ENCODE data around the gene FUS. TPM values are rescaled to one million over a fixed set of nuclear protein-coding genes. Genes with fewer than 3 reads are reported as not detected.

FUS gene
- total and polyA plus RNA-seq, 2 donors, result 36.5 to 478 TPM

DNA sequence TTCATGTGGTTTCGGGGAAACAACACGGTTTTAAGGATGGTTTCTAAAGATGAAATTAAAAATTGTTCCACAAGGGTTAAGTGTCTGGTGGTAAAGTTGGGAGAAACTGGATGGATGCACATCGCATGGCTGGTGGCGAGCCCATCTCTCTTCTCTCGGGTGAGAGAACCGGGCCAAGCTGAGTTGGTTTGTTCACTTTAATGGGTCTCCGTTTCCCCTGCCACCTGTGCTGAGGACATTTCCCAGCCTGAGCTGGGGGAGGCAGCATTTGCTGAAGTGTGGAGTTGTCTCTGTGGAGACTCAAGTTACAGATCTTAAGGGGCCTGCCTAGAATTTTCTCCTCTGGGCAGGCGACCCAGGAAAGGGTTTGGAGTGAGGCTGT is 7.9 kb downstream of the FUS start:
- DNase-seq (ENCODE audit: low read depth in 6 of 9, low spot score in 9 of 9), result no peak
- Histone ChIP-seq H3K9me3 (ENCODE audit: control insufficient read depth in 2 of 2, insufficient read depth in 1 of 2, low read length in 1 of 2) (no peaks in the 10 kb centered on the region), H3K4me1 (ENCODE audit: control insufficient read depth in 2 of 2, insufficient read depth in 2 of 2, low read length in 2 of 2) (peaks cover 8 to 24% of the 10 kb centered on the region in 2 donors), H3K27ac (ENCODE audit: low read depth in 1 of 2, low read length in 1 of 2) (no peak overlapping the region), H3K4me3 (ENCODE audit: low read length in 2 of 2) (no peak overlapping the region), H3K27me3 (ENCODE audit: control insufficient read depth in 2 of 2, insufficient read depth in 1 of 2, low read length in 1 of 2) (no peaks in the 10 kb centered on the region), H3K36me3 (ENCODE audit: control insufficient read depth in 2 of 2, insufficient read depth in 2 of 2, low read length in 1 of 2) (peaks cover 96 to 99% of the 10 kb centered on the region in 2 donors)
- WGBS, result 96% methylated on average over 8 of the region's 8 CpGs

GRCh38 chr16:31188450-31189411 is 8.8 kb downstream of the FUS start:
- Histone ChIP-seq H3K4me1 (ENCODE audit: control insufficient read depth in 2 of 2, insufficient read depth in 2 of 2, low read length in 2 of 2) (peaks cover 7 to 17% of the 10 kb centered on the region in 2 donors), H3K27ac (ENCODE audit: low read depth in 1 of 2, low read length in 1 of 2) (no peak overlapping the region), H3K4me3 (ENCODE audit: low read length in 2 of 2) (no peak overlapping the region), H3K27me3 (ENCODE audit: control insufficient read depth in 2 of 2, insufficient read depth in 1 of 2, low read length in 1 of 2) (no peaks in the 10 kb centered on the region), H3K9me3 (ENCODE audit: control insufficient read depth in 2 of 2, insufficient read depth in 1 of 2, low read length in 1 of 2) (no peaks in the 10 kb centered on the region), H3K36me3 (ENCODE audit: control insufficient read depth in 2 of 2, insufficient read depth in 2 of 2, low read length in 1 of 2) (peaks cover 96 to 99% of the 10 kb centered on the region in 2 donors)
- no peak for DNase-seq (ENCODE audit: low read depth in 6 of 9, low spot score in 9 of 9)
- WGBS, result 97% methylated on average over 3 of the region's 3 CpGs

- Histone ChIP-seq H3K27ac (ENCODE audit: low read depth in 1 of 2, low read length in 1 of 2) (no peak overlapping the region), H3K4me3 (ENCODE audit: low read length in 2 of 2) (no peak overlapping the region), H3K9me3 (ENCODE audit: control insufficient read depth in 2 of 2, insufficient read depth in 1 of 2, low read length in 1 of 2) (no peaks in the 10 kb centered on the region), H3K4me1 (ENCODE audit: control insufficient read depth in 2 of 2, insufficient read depth in 2 of 2, low read length in 2 of 2) (peaks cover 4 to 13% of the 10 kb centered on the region in 2 donors), H3K27me3 (ENCODE audit: control insufficient read depth in 2 of 2, insufficient read depth in 1 of 2, low read length in 1 of 2) (no peaks in the 10 kb centered on the region), H3K36me3 (ENCODE audit: control insufficient read depth in 2 of 2, insufficient read depth in 2 of 2, low read length in 1 of 2) (peaks cover 96 to 99% of the 10 kb centered on the region in 2 donors)
- no peak for DNase-seq (ENCODE audit: low read depth in 6 of 9, low spot score in 9 of 9)
- WGBS, result 98% methylated on average over 2 of the region's 2 CpGs
These were observed 9.5 kb downstream of the FUS start for GRCh38 chr16:31189412-31189778.

DNA sequence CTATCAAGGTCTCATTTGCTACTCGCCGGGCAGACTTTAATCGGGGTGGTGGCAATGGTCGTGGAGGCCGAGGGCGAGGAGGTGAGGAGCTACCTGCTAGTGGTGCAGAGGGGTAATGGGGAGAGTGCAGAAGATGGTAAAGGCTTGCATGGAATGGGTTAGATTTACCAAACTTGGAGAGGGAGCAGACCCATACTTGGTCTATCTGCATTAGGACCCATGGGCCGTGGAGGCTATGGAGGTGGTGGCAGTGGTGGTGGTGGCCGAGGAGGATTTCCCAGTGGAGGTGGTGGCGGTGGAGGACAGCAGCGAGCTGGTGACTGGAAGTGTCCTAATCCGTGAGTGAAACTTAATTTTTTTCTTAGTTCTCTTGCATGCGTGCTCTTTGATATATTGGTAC is 10.1 kb downstream of the FUS start:
- no peak overlapping the region for H3K4me3 ChIP-seq (ENCODE audit: low read length in 2 of 2)
- no peak for DNase-seq (ENCODE audit: low read depth in 6 of 9, low spot score in 9 of 9)
- peaks cover 4 to 10% of the 10 kb centered on the region in 2 donors for H3K4me1 ChIP-seq (ENCODE audit: control insufficient read depth in 2 of 2, insufficient read depth in 2 of 2, low read length in 2 of 2)
- H3K27me3 ChIP-seq (ENCODE audit: control insufficient read depth in 2 of 2, insufficient read depth in 1 of 2, low read length in 1 of 2), result no peaks in the 10 kb centered on the region
- peaks cover 94 to 100% of the 10 kb centered on the region in 2 donors for H3K36me3 ChIP-seq (ENCODE audit: control insufficient read depth in 2 of 2, insufficient read depth in 2 of 2, low read length in 1 of 2)
- H3K9me3 ChIP-seq (ENCODE audit: control insufficient read depth in 2 of 2, insufficient read depth in 1 of 2, low read length in 1 of 2), result no peaks in the 10 kb centered on the region
- H3K27ac ChIP-seq (ENCODE audit: low read depth in 1 of 2, low read length in 1 of 2), result no peak overlapping the region
- 98% methylated on average over 12 of the region's 12 CpGs for whole genome bisulfite sequencing

DNA sequence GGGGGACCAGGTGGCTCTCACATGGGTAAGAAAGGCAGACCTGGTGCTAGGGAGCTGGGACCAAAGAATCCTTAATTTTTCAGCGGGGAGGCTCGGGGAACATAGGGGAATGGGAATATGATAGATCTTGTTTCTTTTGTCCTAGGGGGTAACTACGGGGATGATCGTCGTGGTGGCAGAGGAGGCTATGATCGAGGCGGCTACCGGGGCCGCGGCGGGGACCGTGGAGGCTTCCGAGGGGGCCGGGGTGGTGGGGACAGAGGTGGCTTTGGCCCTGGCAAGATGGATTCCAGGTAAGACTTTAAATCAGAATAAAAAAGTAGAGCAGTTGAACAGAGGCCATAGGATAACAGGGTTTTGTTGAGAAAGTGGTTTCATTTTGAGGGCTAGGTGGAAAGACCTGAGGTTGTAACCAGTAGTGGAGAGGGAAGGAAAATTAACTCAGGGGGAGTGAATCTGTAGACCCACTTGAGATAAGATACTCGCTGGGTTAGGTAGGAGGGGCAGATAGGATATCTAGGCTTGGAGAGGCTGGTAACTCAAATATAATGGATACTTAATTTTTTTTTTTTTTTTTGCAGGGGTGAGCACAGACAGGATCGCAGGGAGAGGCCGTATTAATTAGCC is 11.0 kb downstream of the FUS start:
- 98% methylated on average over 17 of the region's 17 CpGs for WGBS
- peaks cover 3% of the 10 kb centered on the region in 2 donors for H3K4me1 ChIP-seq (ENCODE audit: control insufficient read depth in 2 of 2, insufficient read depth in 2 of 2, low read length in 2 of 2)
- H3K27ac ChIP-seq (ENCODE audit: low read depth in 1 of 2, low read length in 1 of 2), result no peak overlapping the region
- no peaks in the 10 kb centered on the region for H3K9me3 ChIP-seq (ENCODE audit: control insufficient read depth in 2 of 2, insufficient read depth in 1 of 2, low read length in 1 of 2)
- H3K4me3 ChIP-seq (ENCODE audit: low read length in 2 of 2), result no peak overlapping the region
- no peaks in the 10 kb centered on the region for H3K27me3 ChIP-seq (ENCODE audit: control insufficient read depth in 2 of 2, insufficient read depth in 1 of 2, low read length in 1 of 2)
- H3K36me3 ChIP-seq (ENCODE audit: control insufficient read depth in 2 of 2, insufficient read depth in 2 of 2, low read length in 1 of 2), result peaks cover 93 to 100% of the 10 kb centered on the region in 2 donors
- no peak for DNase-seq (ENCODE audit: low read depth in 6 of 9, low spot score in 9 of 9)

- Histone ChIP-seq H3K4me3 (ENCODE audit: low read length in 2 of 2) (no peak overlapping the region), H3K36me3 (ENCODE audit: control insufficient read depth in 2 of 2, insufficient read depth in 2 of 2, low read length in 1 of 2) (peaks cover 93 to 96% of the 10 kb centered on the region in 2 donors), H3K9me3 (ENCODE audit: control insufficient read depth in 2 of 2, insufficient read depth in 1 of 2, low read length in 1 of 2) (no peaks in the 10 kb centered on the region), H3K27me3 (ENCODE audit: control insufficient read depth in 2 of 2, insufficient read depth in 1 of 2, low read length in 1 of 2) (no peaks in the 10 kb centered on the region), H3K27ac (ENCODE audit: low read depth in 1 of 2, low read length in 1 of 2) (no peak overlapping the region), H3K4me1 (ENCODE audit: control insufficient read depth in 2 of 2, insufficient read depth in 2 of 2, low read length in 2 of 2) (no peaks in the 10 kb centered on the region)
- 96% methylated on average over 5 of the region's 5 CpGs for WGBS
- DNase-seq (ENCODE audit: low read depth in 6 of 9, low spot score in 9 of 9), result no peak
These were observed 11.9 kb downstream of the FUS start for GRCh38 chr16:31191697-31192428.

DNA sequence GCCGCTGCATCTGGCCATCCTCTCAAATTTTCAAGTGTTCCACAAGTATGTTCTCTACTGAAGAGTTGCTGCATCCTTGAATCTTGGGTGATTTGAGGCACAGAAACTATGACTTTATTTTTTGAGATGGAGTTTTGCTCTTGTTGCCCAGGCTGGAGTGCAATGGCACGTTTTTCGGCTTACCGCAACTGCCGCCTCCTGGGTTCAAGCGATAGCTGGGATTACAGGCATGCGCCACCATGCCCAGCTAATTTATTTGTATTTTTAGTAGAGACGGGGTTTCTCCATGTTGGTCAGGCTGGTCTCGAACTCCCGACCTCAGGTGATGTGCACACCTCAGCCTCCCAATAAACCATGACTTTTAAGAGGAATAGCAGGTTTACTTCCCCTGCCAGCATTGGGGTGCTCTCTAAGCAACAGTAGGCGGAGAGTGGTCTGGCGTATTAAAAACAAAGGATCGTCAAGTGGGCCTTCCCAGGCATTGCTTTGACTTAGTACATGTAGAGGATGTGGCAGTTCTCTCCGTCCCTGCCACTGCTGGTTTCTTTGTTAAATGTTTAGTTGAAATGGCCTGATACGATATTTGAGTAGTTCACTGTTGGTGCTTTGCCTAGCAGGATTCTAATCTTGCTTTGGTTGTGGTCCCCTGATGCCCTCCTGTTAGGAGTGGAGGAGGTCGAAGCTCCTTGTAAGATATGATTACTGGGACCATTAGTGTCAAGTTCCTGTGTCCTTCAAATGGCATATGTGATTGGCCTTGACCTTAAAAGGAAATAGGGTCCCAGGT is 13.1 kb downstream of the FUS start:
- H3K4me1 ChIP-seq (ENCODE audit: control insufficient read depth in 2 of 2, insufficient read depth in 2 of 2, low read length in 2 of 2), result no peaks in the 10 kb centered on the region
- 97% methylated on average over 16 of the region's 16 CpGs for WGBS
- no peaks in the 10 kb centered on the region for H3K9me3 ChIP-seq (ENCODE audit: control insufficient read depth in 2 of 2, insufficient read depth in 1 of 2, low read length in 1 of 2)
- H3K27me3 ChIP-seq (ENCODE audit: control insufficient read depth in 2 of 2, insufficient read depth in 1 of 2, low read length in 1 of 2), result no peaks in the 10 kb centered on the region
- no peak overlapping the region for H3K4me3 ChIP-seq (ENCODE audit: low read length in 2 of 2)
- no peak for DNase-seq (ENCODE audit: low read depth in 6 of 9, low spot score in 9 of 9)
- H3K27ac ChIP-seq (ENCODE audit: low read depth in 1 of 2, low read length in 1 of 2), result no peak overlapping the region
- peaks cover 87 to 88% of the 10 kb centered on the region in 2 donors for H3K36me3 ChIP-seq (ENCODE audit: control insufficient read depth in 2 of 2, insufficient read depth in 2 of 2, low read length in 1 of 2)

GRCh38 chr16:31193874-31194273 is 13.9 kb downstream of the FUS start:
- Histone ChIP-seq H3K4me3 (ENCODE audit: low read length in 2 of 2) (no peak overlapping the region), H3K27ac (ENCODE audit: low read depth in 1 of 2, low read length in 1 of 2) (no peak overlapping the region), H3K9me3 (ENCODE audit: control insufficient read depth in 2 of 2, insufficient read depth in 1 of 2, low read length in 1 of 2) (no peaks in the 10 kb centered on the region), H3K36me3 (ENCODE audit: control insufficient read depth in 2 of 2, insufficient read depth in 2 of 2, low read length in 1 of 2) (peaks cover 83 to 86% of the 10 kb centered on the region in 2 donors), H3K4me1 (ENCODE audit: control insufficient read depth in 2 of 2, insufficient read depth in 2 of 2, low read length in 2 of 2) (peaks cover 0 to 5% of the 10 kb centered on the region in 2 donors), H3K27me3 (ENCODE audit: control insufficient read depth in 2 of 2, insufficient read depth in 1 of 2, low read length in 1 of 2) (no peaks in the 10 kb centered on the region)
- WGBS, result 98% methylated on average over 2 of the region's 2 CpGs
- no peak for DNase-seq (ENCODE audit: low read depth in 6 of 9, low spot score in 9 of 9)
